Effector memory CD8-positive, alpha-beta T cell (primary cell): Measurements from ENCODE around the gene ALDH1A2.

Source experiments
- ATAC-seq: fragments of 150-1000 bp; cut with Tn5 transposase; replicated peaks from 2 replicates; pipeline ENCODE4 v1.10.0; 2021; ENCODE audit warnings: mild to moderate bottlenecking, moderate library complexity
- DNase-seq, 3 experiments: peaks; one replicate each; pipeline ENCODE4 v3.0.0; 2021
- H3K27ac Mint-ChIP-seq, 2 donors: one replicate each; pipeline ENCODE4 v1.8.0; 2022; ENCODE audit warnings: mild to moderate bottlenecking in 2 of 2, mixed read lengths in 2 of 2, moderate library complexity in 2 of 2
- H3K27me3 Mint-ChIP-seq, 2 donors: one replicate each; pipeline ENCODE4 v1.8.0; 2022; ENCODE audit warnings: mixed read lengths in 2 of 2
- H3K36me3 Mint-ChIP-seq: one replicate; pipeline ENCODE4 v1.8.0; 2022; ENCODE audit warnings: mild to moderate bottlenecking, moderate library complexity, mixed read lengths; ENCODE audit not compliant: insufficient read depth
- H3K4me1 Mint-ChIP-seq, 2 donors: one replicate each; pipeline ENCODE4 v1.8.0; 2022; ENCODE audit warnings: low read depth in 2 of 2, mixed read lengths in 2 of 2
- H3K4me3 Mint-ChIP-seq, 2 donors: one replicate each; pipeline ENCODE4 v1.8.0; 2022; ENCODE audit warnings: mild to moderate bottlenecking in 2 of 2, mixed read lengths in 2 of 2, moderate library complexity in 2 of 2
- H3K9me3 Mint-ChIP-seq, 2 donors: one replicate each; pipeline ENCODE4 v1.8.0; 2022; ENCODE audit warnings: mixed read lengths in 2 of 2

ALDH1A2 gene

DNA sequence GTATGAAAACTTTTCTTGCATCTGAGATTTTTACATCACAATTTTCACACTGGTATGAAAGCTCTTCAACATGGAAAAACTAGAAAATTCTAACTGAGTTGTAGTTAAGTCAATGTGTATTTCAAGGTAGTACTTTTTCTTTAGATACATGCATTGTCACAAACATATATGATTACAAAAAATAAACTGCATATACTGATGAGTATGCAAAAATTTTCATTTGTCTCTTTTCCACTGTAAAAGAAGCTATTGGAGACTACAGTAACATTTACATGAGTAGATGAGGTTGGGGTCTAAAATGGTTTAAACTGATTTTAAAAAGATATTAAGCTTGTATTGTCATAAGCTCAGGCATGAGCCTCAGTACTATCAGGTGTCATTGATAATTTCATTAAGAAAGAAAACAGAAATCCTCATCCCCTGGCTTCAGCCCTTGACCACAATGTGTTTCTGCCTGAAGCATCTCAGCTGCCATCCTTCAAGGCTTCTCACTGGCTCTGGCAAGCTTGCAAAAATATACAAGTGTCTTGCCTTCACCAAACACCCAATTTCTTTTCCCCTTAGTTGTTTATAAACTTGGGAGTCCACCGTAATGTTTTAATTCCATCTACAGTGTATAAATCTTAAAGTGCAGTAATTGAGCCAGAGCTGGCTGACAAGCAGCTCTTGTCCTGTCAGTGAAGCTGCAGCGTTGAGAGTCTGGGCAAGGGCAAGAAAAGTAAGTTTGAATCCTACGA, 71.9 kb downstream of the ALDH1A2 start:
- Mint-ChIP-seq H3K27me3 (peaks cover 48 to 54% of the 10 kb centered on the region in 2 donors), H3K9me3 (no peaks in the 10 kb centered on the region), H3K4me3 (no peak overlapping the region), H3K36me3 (no peaks in the 10 kb centered on the region), H3K4me1 (no peaks in the 10 kb centered on the region), H3K27ac (no peak overlapping the region)
- ATAC-seq (no peak), DNase-seq (no peak)

DNA sequence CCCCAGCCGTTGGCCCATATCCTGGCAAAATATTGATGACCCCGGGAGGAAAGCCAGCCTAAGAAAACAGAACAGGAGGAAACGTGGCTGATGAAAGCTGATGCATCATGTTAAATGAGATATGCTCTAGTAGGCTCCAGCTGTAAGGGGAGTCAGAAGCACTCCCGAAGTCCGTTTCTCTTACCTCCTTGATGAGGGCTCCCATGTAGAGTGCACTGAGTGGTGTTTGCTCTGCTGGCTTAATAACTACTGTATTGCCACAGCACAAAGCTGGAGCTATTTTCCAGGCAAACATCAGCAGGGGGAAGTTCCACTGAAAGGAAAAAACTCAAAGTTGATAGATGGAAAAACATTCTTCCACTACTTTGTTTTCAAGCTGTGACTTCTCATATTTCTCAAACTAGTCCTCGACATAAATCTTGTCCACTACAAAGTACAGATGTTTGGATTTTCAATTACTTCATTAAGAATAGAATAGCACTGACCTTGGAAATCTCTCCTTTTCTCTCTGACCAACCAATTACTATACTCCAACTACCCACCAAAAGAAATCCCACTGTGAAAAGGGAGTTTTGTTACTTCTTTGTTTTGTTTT, 72.7 kb downstream of the ALDH1A2 start:
- H3K4me3 Mint-ChIP-seq, result no peak overlapping the region

DNA sequence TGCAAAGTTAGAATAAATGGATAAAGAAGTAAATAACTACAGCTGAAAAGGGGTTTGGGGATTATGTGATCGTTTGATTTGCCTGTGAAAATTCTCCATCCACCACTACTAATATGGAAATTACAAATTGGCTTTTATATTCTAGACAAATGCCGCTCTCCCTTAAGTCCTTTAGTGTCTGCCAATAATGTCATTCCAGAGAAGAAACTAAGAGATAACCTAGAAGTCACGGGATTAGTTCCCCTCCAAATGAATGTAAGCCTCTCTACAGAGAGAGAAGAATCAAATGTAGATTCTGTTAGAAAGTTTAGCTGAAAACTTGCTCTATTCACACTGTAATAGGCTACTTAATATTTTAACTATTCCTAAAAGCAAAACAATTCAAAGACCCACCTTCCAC, 92.0 kb downstream of the ALDH1A2 start:
- H3K4me1 Mint-ChIP-seq, result no peaks in the 10 kb centered on the region
- ATAC-seq (no peak), DNase-seq (no peak)
- no peak overlapping the region for H3K27ac Mint-ChIP-seq
- H3K36me3 Mint-ChIP-seq, result no peaks in the 10 kb centered on the region
- no peak overlapping the region for H3K4me3 Mint-ChIP-seq
- H3K27me3 Mint-ChIP-seq, result peaks cover 10 to 23% of the 10 kb centered on the region in 2 donors
- no peaks in the 10 kb centered on the region for H3K9me3 Mint-ChIP-seq

More for the DNA sequence above, 72.7 kb downstream of the ALDH1A2 start:
- Mint-ChIP-seq H3K27ac (no peak overlapping the region), H3K36me3 (no peaks in the 10 kb centered on the region), H3K27me3 (peaks cover 41 to 53% of the 10 kb centered on the region in 2 donors), H3K4me1 (no peaks in the 10 kb centered on the region), H3K9me3 (no peaks in the 10 kb centered on the region)
- ATAC-seq (no peak), DNase-seq (no peak)

DNA sequence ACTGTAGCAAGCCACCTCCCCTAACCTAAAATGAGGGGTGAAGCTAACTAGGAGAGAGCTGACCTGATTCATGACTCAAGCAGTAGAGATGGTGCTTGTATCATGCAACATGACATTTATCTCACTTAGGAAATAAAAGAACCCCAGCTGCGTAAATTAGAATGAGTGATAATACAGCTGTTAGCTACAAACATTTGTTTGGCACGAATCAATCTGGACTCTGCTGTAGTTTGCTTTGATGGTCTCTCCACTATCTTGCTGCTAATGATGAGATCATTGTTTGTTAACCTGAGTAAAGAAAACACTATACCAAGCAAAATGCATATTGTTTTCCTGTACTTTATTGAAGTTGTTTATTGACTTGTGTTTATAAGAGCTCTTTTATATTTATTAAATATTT, 92.6 kb downstream of the ALDH1A2 start:
- peaks cover 8 to 19% of the 10 kb centered on the region in 2 donors for H3K27me3 Mint-ChIP-seq
- H3K9me3 Mint-ChIP-seq, result no peaks in the 10 kb centered on the region
- DNase-seq (no peak), ATAC-seq (no peak)
- H3K4me1 Mint-ChIP-seq, result no peaks in the 10 kb centered on the region
- H3K27ac Mint-ChIP-seq, result no peak overlapping the region
- no peak overlapping the region for H3K4me3 Mint-ChIP-seq
- no peaks in the 10 kb centered on the region for H3K36me3 Mint-ChIP-seq

DNA sequence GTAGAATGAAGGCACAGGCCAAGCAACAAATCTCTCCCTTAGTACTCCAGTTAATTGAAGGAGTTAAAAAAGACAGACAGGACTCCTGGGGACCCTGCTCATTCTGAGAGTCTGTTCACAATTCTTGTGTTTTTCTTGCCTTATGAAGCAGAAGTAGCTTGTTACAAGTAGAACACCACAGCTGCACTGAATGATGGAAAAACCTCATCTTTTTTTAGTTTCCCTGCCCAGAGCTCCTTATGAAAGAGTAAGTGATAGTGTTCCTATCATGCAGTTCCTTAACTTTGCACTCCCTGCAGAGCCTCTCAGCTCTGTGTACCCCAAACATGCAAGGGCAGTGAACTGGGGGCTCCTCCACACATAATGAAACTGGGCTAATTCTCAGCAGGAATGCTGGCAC, 95.5 kb downstream of the ALDH1A2 start:
- Mint-ChIP-seq H3K9me3 (no peaks in the 10 kb centered on the region), H3K4me1 (no peaks in the 10 kb centered on the region), H3K36me3 (no peaks in the 10 kb centered on the region), H3K27me3 (peaks cover 7 to 23% of the 10 kb centered on the region in 2 donors), H3K4me3 (no peak overlapping the region), H3K27ac (no peak overlapping the region)
- ATAC-seq, result no peak
- DNase-seq, result no peak

DNA sequence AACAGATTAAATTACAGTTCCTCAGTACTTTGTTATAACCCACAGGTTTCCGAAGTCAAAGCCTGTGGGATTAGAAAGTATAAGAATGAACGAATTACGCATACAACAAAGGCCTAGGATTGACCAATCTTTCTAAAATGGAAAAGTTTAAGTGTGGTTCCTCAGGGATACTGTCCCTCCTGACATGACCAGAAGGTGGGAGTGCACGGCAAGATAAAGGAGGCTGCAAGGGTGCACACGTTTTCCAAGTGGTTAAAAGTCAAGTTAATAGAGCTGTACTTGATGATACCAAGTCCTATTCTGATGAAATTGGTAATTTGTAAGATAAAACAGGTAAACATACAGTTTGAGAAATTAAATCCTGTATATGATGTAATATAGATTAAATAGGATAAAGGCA, 96.2 kb downstream of the ALDH1A2 start:
- Mint-ChIP-seq H3K27ac (no peak overlapping the region), H3K4me3 (no peak overlapping the region)

DNA sequence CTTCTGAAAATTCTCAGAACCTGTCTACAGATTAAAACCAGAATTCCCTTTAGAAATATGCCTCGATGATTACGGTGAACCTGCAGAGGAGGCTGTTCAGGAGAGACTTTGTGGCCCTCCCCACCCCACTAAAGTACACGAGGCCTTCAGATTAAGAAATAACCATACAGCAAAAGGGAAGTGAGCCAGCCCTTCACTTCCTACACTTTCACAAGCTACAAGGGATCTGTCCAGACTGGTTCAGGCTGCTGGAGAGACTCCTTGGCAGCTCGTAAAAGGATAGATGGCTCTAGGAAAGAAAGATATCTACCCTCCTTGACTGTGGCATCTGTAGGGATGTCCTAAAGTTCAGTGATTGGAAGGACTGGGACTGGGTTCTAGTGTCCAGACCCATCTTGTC, 102.6 kb downstream of the ALDH1A2 start:
- Mint-ChIP-seq H3K36me3 (no peaks in the 10 kb centered on the region), H3K27ac (no peak overlapping the region), H3K4me3 (no peak overlapping the region), H3K9me3 (no peaks in the 10 kb centered on the region), H3K4me1 (no peaks in the 10 kb centered on the region), H3K27me3 (peaks cover 18 to 57% of the 10 kb centered on the region in 2 donors)
- DNase-seq (no peak), ATAC-seq (no peak)

More for the DNA sequence above, 96.2 kb downstream of the ALDH1A2 start:
- DNase-seq (no peak), ATAC-seq (no peak)
- Mint-ChIP-seq H3K27me3 (peaks cover 12 to 29% of the 10 kb centered on the region in 2 donors), H3K4me1 (no peaks in the 10 kb centered on the region), H3K9me3 (no peaks in the 10 kb centered on the region), H3K36me3 (no peaks in the 10 kb centered on the region)

DNA sequence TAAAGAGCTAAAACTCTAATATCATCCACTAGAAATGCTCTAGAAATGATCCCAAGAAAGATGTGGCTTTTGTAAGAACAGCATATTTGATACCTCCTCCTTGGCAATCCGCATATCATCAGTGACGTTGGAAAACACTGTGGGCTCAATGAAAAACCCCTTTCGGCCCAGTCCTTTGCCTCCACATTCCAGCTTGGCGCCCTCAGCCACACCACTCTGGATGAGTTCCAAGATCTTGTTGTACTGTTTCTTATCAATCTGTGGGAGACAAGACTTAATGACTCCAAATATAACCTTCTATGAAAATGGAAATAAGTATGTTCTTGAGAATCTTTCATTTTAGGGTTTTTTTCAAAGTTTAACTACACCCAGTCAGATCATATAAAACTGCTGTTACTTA, 103.6 kb downstream of the ALDH1A2 start:
- Mint-ChIP-seq H3K27me3 (peaks cover 18 to 55% of the 10 kb centered on the region in 2 donors), H3K36me3 (no peaks in the 10 kb centered on the region), H3K4me1 (no peaks in the 10 kb centered on the region), H3K4me3 (no peak overlapping the region), H3K27ac (no peak overlapping the region), H3K9me3 (no peaks in the 10 kb centered on the region)
- ATAC-seq (no peak), DNase-seq (no peak)

DNA sequence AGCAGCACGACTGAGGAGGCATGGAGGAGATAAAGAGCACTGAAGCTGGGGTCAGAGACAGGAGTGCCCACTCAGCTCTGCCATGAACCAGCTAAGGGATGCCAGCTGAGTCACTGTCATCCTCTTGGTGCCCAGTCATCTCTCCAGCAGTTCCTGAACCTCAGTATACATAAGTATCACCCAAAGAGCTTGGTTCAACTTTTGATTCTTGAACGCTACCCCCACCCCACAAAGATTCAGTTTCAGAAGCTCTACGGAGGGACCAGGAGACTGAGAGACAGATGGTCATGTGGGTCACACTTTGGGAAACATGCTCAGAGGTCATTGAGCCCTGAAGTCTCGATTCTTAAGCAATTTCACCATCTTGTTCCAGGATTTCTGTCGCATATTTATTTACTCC, 108.4 kb downstream of the ALDH1A2 start:
- no peak for ATAC-seq
- Mint-ChIP-seq H3K4me1 (no peaks in the 10 kb centered on the region), H3K27ac (no peak overlapping the region), H3K36me3 (no peaks in the 10 kb centered on the region), H3K27me3 (peaks cover 34 to 40% of the 10 kb centered on the region in 2 donors), H3K9me3 (no peaks in the 10 kb centered on the region), H3K4me3 (no peak overlapping the region)
- DNase-seq, result no peak

DNA sequence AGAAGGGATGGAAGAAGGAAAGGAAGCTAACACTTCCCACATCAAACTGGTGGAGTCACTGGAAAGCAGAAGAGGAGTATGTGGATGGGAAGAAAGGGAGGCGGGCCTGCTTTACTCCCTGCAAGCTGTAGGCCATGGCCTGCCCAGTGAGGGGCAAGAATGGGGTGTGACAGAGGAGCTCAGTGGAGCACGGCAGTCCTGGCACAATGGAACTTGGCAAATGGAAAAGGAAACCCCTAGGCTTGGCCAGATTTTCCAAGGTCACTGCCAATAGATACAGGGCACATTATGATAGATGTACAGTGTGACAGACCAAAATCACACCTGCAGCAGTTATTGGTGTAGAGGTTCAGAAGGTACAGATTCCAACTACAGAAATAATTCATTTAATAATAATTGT, 111.6 kb downstream of the ALDH1A2 start:
- Mint-ChIP-seq H3K9me3 (no peaks in the 10 kb centered on the region), H3K4me1 (no peaks in the 10 kb centered on the region), H3K4me3 (no peak overlapping the region), H3K27ac (no peak overlapping the region), H3K36me3 (no peaks in the 10 kb centered on the region), H3K27me3 (peaks cover 40 to 46% of the 10 kb centered on the region in 2 donors)
- ATAC-seq, result no peak
- no peak for DNase-seq

DNA sequence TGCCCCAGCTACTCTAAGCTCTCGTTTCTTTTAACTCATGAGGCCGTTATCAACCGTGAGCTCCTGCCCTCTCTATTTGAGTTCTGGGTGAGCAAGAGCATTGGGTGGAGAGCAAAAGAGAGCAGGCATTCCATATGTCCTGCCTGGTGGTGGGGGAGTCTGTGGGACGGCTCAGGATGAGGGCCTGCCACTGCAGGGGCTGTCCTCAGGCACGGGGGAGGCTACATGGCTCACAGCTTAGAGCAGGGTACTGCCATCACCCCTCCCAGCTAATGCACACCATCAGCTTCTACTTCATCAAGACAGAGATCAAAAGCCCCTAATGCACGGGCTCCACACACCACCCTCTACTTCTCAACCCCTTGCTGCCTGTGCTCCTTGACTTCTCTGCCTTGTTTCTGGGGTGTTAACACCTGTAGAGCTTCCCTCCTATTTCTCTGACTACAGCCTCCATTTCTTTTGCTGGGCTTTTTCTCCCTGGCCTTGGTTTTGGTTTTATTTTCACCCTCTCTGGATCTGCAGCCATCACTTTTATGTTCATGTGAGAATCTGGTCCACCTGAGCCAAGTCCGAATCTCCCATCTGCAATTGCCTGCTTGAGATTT, 114.1 kb downstream of the ALDH1A2 start:
- no peak overlapping the region for H3K27ac Mint-ChIP-seq

DNA sequence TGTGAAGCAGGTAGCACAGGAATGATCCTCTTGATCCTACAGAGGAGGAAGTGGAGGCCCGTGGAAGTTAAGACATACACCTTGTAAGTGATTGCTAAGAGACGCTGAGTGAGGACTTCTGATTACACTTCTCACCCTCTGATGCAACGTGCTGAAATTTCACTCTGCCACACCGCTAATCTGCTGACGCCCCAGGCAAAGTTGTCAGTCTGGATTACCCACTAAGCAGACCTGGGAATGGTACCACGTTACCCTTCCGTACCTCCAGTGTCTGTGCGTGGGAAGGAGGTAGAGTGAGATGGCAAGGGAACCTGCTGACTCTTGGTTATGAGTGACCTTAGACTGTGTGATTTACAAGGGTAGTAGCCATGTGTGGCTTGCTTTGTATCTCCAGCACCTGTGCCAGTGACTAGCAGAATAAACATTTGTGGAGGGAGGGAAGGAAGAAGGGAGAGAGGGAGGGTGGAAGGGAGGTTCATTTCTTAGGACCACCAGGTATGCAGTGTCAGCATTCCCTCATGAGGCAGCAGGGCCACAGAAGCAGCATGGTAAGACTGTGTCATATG, 115.0 kb downstream of the ALDH1A2 start:
- DNase-seq (no peak), ATAC-seq (no peak)
- Mint-ChIP-seq H3K27ac (no peak overlapping the region), H3K4me3 (no peak overlapping the region), H3K9me3 (no peaks in the 10 kb centered on the region), H3K36me3 (no peaks in the 10 kb centered on the region), H3K4me1 (no peaks in the 10 kb centered on the region), H3K27me3 (peaks cover 28 to 52% of the 10 kb centered on the region in 2 donors)

More for the DNA sequence above, 114.1 kb downstream of the ALDH1A2 start:
- H3K4me3 Mint-ChIP-seq, result no peak overlapping the region
- peaks cover 32 to 49% of the 10 kb centered on the region in 2 donors for H3K27me3 Mint-ChIP-seq
- no peaks in the 10 kb centered on the region for H3K36me3 Mint-ChIP-seq
- H3K9me3 Mint-ChIP-seq, result no peaks in the 10 kb centered on the region
- no peak for DNase-seq
- no peak for ATAC-seq
- H3K4me1 Mint-ChIP-seq, result no peaks in the 10 kb centered on the region

DNA sequence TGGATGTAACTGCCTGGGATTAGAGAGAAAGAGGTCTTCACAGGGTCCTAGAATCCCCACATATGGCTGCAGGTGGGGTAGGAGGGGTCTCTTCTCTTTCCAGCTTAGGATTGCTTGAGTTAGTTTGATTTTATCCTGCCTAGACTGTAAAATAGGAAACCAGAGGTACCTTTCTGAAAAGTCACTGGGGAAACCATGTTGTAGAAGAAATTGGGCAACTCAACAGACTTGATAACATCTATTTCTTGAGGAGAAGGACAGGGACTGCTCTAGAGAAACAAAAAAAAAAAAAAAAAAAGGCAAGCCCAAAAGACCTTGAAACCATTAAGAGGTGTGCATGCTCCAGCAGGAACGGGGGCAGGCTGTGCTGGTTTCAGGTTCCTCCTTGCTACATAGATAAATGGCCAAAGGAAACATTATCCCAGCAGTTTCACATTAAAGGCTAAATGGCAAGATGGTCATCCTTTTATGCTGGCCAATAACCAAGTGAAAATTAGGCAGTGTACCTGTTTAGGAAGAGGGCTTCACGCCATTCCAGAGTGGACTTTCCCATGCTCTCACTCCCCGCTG, 116.1 kb downstream of the ALDH1A2 start:
- Mint-ChIP-seq H3K4me3 (no peak overlapping the region), H3K27me3 (peaks cover 37 to 62% of the 10 kb centered on the region in 2 donors), H3K36me3 (no peaks in the 10 kb centered on the region), H3K27ac (no peak overlapping the region), H3K9me3 (no peaks in the 10 kb centered on the region), H3K4me1 (no peaks in the 10 kb centered on the region)
- no peak for ATAC-seq
- DNase-seq, result no peak
